Measurements from ENCODE around the gene ERVW-1.
"Not testable (repeated sequence)": the region's sequence is repeated elsewhere in the genome, so short reads cannot be mapped to it uniquely, and the experiment has no call there.

The ERVW-1 gene, protein sequence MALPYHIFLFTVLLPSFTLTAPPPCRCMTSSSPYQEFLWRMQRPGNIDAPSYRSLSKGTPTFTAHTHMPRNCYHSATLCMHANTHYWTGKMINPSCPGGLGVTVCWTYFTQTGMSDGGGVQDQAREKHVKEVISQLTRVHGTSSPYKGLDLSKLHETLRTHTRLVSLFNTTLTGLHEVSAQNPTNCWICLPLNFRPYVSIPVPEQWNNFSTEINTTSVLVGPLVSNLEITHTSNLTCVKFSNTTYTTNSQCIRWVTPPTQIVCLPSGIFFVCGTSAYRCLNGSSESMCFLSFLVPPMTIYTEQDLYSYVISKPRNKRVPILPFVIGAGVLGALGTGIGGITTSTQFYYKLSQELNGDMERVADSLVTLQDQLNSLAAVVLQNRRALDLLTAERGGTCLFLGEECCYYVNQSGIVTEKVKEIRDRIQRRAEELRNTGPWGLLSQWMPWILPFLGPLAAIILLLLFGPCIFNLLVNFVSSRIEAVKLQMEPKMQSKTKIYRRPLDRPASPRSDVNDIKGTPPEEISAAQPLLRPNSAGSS

GRCh38 chr7:92477681-92478080 is at the start of gene ERVW-1:
TSS of gene ERVW-1 (minus strand) at chr7:92477946. CDS start at chr7:92470381, 7,565 bp downstream.
- POLR2A ChIA-PET; H3K4me1 ChIP-seq (ENCODE audit: control insufficient read depth, insufficient read depth, low read length); H3K9me3 ChIP-seq (ENCODE audit: control insufficient read depth, insufficient read depth, low read depth, low read length); H3K36me3 ChIP-seq (ENCODE audit: control insufficient read depth in 2 of 2, insufficient read depth in 1 of 2, low read length in 2 of 2); H3K4me3 ChIP-seq (ENCODE audit: low read depth, low read length); H3K27ac ChIP-seq (ENCODE audit: extremely low read depth, low read depth, low read length): not testable (repeated sequence)
- CTCF ChIA-PET: interaction anchor here (1.3 kb wide), 1 partner anchor 17 kb away, joined by 5 read pairs; no protein-coding TSS in a partner anchor

DNA sequence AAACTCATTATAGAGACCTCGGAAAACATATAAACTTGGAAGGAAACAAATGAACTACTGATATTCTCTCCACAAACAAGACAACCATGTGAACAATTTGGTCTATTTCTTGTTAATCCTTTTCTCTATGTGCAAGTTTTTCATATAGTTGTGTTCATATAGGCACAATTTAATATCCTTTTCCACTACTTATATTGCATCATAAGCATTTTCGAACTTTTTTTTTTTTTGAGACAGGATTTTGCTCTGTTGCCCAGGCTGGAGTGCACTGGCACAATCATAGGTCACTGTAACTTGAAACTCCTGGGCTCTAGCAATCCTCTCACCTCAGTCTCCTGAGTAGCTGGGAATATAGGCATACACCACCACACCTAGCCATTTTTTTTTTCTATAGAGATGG is 45.4 kb upstream of the ERVW-1 start:
- Histone ChIP-seq H3K27ac (ENCODE audit: extremely low read depth, low read depth, low read length) (no peak overlapping the region), H3K4me3 (ENCODE audit: low read depth, low read length) (no peak overlapping the region), H3K9me3 (ENCODE audit: control insufficient read depth, insufficient read depth, low read depth, low read length) (no peaks in the 10 kb centered on the region), H3K4me1 (ENCODE audit: control insufficient read depth, insufficient read depth, low read length) (peaks cover 7% of the 10 kb centered on the region; the same call in 1 of the 2 replicates), H3K36me3 (ENCODE audit: control insufficient read depth in 2 of 2, insufficient read depth in 1 of 2, low read length in 2 of 2) (peaks cover 18 to 20% of the 10 kb centered on the region in 2 experiments)
- TF ChIP-seq ZNF561 (tag by site-specific recombination; IDR thresholded peaks at IDR 0.05; ENCODE audit: borderline replicate concordance) (no peak), EGR2 (tag by site-specific recombination; IDR thresholded peaks at IDR 0.05; ENCODE audit: low read depth) (no peak), PRDM10 (tag by site-specific recombination; IDR thresholded peaks at IDR 0.05) (no peak), ZNF23 (tag by site-specific recombination; IDR thresholded peaks at IDR 0.05; ENCODE audit: borderline replicate concordance) (no peak), ZNF140 (tag by site-specific recombination; IDR thresholded peaks at IDR 0.05) (no peak)
- ChIA-PET CTCF (no interaction called here), POLR2A (no interaction called here)

DNA sequence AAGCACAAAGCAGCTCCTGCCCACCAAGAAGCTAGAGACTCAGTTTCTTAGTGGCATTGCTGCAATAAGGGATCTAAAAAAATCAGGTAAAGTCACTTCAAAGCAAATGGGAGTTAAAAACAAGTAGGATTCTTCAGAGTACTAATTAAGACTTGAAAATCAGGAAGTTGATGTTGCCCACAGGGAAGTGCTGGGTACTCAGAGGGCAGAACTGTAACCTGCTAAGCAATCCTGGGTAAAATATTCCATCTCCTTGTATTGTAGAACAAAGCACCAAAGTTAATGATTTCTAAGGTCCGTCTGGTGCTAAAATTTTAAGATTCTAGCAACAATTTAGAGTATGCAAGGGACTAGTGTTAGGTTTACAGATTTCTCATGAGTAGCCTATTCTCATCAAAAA is 42.3 kb upstream of the ERVW-1 start:
- Histone ChIP-seq H3K4me3 (ENCODE audit: low read depth, low read length) (no peak overlapping the region), H3K4me1 (ENCODE audit: control insufficient read depth, insufficient read depth, low read length) (no peaks in the 10 kb centered on the region), H3K9me3 (ENCODE audit: control insufficient read depth, insufficient read depth, low read depth, low read length) (no peaks in the 10 kb centered on the region), H3K36me3 (ENCODE audit: control insufficient read depth in 2 of 2, insufficient read depth in 1 of 2, low read length in 2 of 2) (peaks cover 34 to 35% of the 10 kb centered on the region in 2 experiments), H3K27ac (ENCODE audit: extremely low read depth, low read depth, low read length) (no peak overlapping the region)
- CTCF ChIA-PET: no interaction called here
- POLR2A ChIA-PET: no interaction called here
- TF ChIP-seq PRDM10 (tag by site-specific recombination; IDR thresholded peaks at IDR 0.05) (no peak), ZFP3 (tag by site-specific recombination; IDR thresholded peaks at IDR 0.05; ENCODE audit: low read depth) (no peak), ZNF404 (tag by site-specific recombination; IDR thresholded peaks at IDR 0.05) (no peak), ZNF10 (tag by site-specific recombination; IDR thresholded peaks at IDR 0.05) (no peak), ZNF791 (tag by site-specific recombination; IDR thresholded peaks at IDR 0.05) (no peak), ZNF768 (tag by site-specific recombination; IDR thresholded peaks at IDR 0.05) (no peak), ZNF549 (tag by site-specific recombination; IDR thresholded peaks at IDR 0.05) (no peak), ZNF624 (tag by site-specific recombination; IDR thresholded peaks at IDR 0.05) (no peak), ZNF140 (tag by site-specific recombination; IDR thresholded peaks at IDR 0.05) (no peak)
- TF ChIP-seq, protein P1, sequence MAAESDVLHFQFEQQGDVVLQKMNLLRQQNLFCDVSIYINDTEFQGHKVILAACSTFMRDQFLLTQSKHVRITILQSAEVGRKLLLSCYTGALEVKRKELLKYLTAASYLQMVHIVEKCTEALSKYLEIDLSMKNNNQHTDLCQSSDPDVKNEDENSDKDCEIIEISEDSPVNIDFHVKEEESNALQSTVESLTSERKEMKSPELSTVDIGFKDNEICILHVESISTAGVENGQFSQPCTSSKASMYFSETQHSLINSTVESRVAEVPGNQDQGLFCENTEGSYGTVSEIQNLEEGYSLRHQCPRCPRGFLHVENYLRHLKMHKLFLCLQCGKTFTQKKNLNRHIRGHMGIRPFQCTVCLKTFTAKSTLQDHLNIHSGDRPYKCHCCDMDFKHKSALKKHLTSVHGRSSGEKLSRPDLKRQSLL (tag by site-specific recombination; IDR thresholded peaks at IDR 0.05): no peak
- TF ChIP-seq, protein P2, sequence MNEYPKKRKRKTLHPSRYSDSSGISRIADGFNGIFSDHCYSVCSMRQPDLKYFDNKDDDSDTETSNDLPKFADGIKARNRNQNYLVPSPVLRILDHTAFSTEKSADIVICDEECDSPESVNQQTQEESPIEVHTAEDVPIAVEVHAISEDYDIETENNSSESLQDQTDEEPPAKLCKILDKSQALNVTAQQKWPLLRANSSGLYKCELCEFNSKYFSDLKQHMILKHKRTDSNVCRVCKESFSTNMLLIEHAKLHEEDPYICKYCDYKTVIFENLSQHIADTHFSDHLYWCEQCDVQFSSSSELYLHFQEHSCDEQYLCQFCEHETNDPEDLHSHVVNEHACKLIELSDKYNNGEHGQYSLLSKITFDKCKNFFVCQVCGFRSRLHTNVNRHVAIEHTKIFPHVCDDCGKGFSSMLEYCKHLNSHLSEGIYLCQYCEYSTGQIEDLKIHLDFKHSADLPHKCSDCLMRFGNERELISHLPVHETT (tag by site-specific recombination; IDR thresholded peaks at IDR 0.05): no peak
- TF ChIP-seq, protein P3, sequence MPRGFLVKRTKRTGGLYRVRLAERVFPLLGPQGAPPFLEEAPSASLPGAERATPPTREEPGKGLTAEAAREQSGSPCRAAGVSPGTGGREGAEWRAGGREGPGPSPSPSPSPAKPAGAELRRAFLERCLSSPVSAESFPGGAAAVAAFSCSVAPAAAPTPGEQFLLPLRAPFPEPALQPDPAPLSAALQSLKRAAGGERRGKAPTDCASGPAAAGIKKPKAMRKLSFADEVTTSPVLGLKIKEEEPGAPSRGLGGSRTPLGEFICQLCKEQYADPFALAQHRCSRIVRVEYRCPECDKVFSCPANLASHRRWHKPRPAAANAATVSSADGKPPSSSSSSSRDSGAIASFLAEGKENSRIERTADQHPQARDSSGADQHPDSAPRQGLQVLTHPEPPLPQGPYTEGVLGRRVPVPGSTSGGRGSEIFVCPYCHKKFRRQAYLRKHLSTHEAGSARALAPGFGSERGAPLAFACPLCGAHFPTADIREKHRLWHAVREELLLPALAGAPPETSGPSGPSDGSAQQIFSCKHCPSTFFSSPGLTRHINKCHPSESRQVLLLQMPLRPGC (tag by site-specific recombination; IDR thresholded peaks at IDR 0.05): no peak

Measured in HEK293 (cell line).